Body of pancreas (tissue), 4 donors: ENCODE results near the gene PCYT2.

Experiments used
- CTCF ChIP-seq, 7 experiments: fragments of 450-650 bp in 4 of 7; fragments of 200-600 bp in 3 of 7; sonication (generic) in 3 of 7; IDR thresholded peaks; one replicate each; pipeline ENCODE4 v1.5.1; 2016 to 2019; ENCODE audit warnings: antibody characterized with exemption in 7 of 7
- POLR2A ChIP-seq, 3 donors: fragments of 450-650 bp; IDR thresholded peaks; one replicate each; pipeline ENCODE4 v1.6.1; 2016; ENCODE audit warnings: antibody characterized with exemption in 3 of 3, mild to moderate bottlenecking in 2 of 3

GRCh38 chr17:81891303-81891552 lies 20.0 kb downstream of the PCYT2 start:
- TF ChIP-seq POLR2A (IDR thresholded peaks at IDR 0.05) (no peak), CTCF (IDR thresholded peaks at IDR 0.05) (no peak)
